SK-N-SH (cell line): ENCODE data around the gene PALLD. TPM values are rescaled to one million over a fixed set of nuclear protein-coding genes. Genes with fewer than 3 reads are reported as not detected.

Source experiments
- CTCF ChIA-PET: fragments of 300-600, 350-600 bp; formaldehyde crosslinking; extraction: SDS; loops from one replicate; lab custom pipeline; 2021; lab: Yijun Ruan, JAX
- POLR2A ChIA-PET: fragments of 350-600 bp; sonication (Branson Sonifier 250); formaldehyde crosslinking; extraction: SDS; loops from one replicate; lab custom pipeline; 2020; ENCODE audit warnings: antibody characterized with exemption, inconsistent platforms; lab: Yijun Ruan, JAX
- DNase-seq: peaks from one replicate; pipeline ENCODE4 v3.0.0; 2012
- H2AFZ ChIP-seq: fragments of 200-600 bp; sonication (generic); 2 replicates; pipeline ENCODE4 v1.8.1; 2016; ENCODE audit warnings: antibody characterized with exemption, mild to moderate bottlenecking, low read depth
- H3F3A ChIP-seq: fragments of 200-600 bp; sonication (generic); replicated peaks from 2 replicates; pipeline ENCODE3; 2016; ENCODE audit warnings: antibody characterized with exemption, mild to moderate bottlenecking; ENCODE audit not compliant: insufficient read depth
- H3K27ac ChIP-seq, 2 experiments: fragments of 200-500 bp in 1 of 2; fragments of 200-600 bp in 1 of 2; sonication (Bioruptor generic) in 1 of 2; sonication (generic), shearing (Covaris generic) in 1 of 2; 2 replicates each; pipeline versions ENCODE4 v1.5.1 to v1.6.1; 2014 to 2016; ENCODE audit warnings: low read depth in 2 of 2, inconsistent platforms in 1 of 2, low read length in 1 of 2, mild to moderate bottlenecking in 1 of 2, mixed read lengths in 1 of 2
- H3K27me3 ChIP-seq: fragments of 200-600 bp; sonication (generic), shearing (Covaris generic); 2 replicates; pipeline ENCODE4 v1.6.1; 2016; ENCODE audit warnings: mixed run types; ENCODE audit not compliant: insufficient read depth
- H3K36me3 ChIP-seq, 2 experiments: fragments of 200-500 bp in 1 of 2; fragments of 200-600 bp in 1 of 2; sonication (Bioruptor generic) in 1 of 2; sonication (generic) in 1 of 2; replicated peaks in 1 of 2; 2 replicates each; pipeline versions ENCODE3 to v1.5.1; 2014 to 2016; ENCODE audit warnings: low read length in 1 of 2, mild to moderate bottlenecking in 1 of 2; ENCODE audit not compliant: insufficient read depth in 2 of 2, control insufficient read depth in 1 of 2
- H3K4me1 ChIP-seq, 2 experiments: fragments of 200-500 bp in 1 of 2; fragments of 200-600 bp in 1 of 2; sonication (Bioruptor generic) in 1 of 2; sonication (generic), shearing (Covaris generic) in 1 of 2; 2 replicates each; pipeline versions ENCODE4 v1.5.1 to v1.6.1; 2014 to 2016; ENCODE audit warnings: low read depth in 1 of 2, low read length in 1 of 2, mixed run types in 1 of 2; ENCODE audit not compliant: insufficient read depth in 2 of 2, control insufficient read depth in 1 of 2
- H3K4me2 ChIP-seq: fragments of 200-600 bp; sonication (generic), shearing (Covaris generic); 2 replicates; pipeline ENCODE4 v1.6.1; 2017; ENCODE audit warnings: mixed run types
- H3K4me3 ChIP-seq, 2 experiments: fragments of 200-500 bp in 1 of 2; fragments of 200-600 bp in 1 of 2; sonication (Bioruptor generic) in 1 of 2; sonication (generic), shearing (Covaris generic) in 1 of 2; 2 replicates each; pipeline versions ENCODE4 v1.5.1 to v1.8.1; 2014 to 2016; ENCODE audit warnings: low read depth in 2 of 2, inconsistent platforms in 1 of 2, low read length in 1 of 2, mild to moderate bottlenecking in 1 of 2, mixed read lengths in 1 of 2, moderate library complexity in 1 of 2
- H3K79me2 ChIP-seq: fragments of 200-600 bp; sonication (generic); 2 replicates; pipeline ENCODE4 v1.8.1; 2017; ENCODE audit warnings: mild to moderate bottlenecking; ENCODE audit not compliant: insufficient read depth
- H3K9ac ChIP-seq: fragments of 200-600 bp; sonication (generic); 2 replicates; pipeline ENCODE4 v1.6.1; 2017; ENCODE audit warnings: mixed run types
- H3K9me2 ChIP-seq: fragments of 200-600 bp; sonication (generic); 2 replicates; pipeline ENCODE4 v1.6.1; 2017; ENCODE audit warnings: mixed run types
- H3K9me3 ChIP-seq: fragments of 200-600 bp; sonication (generic); 2 replicates; pipeline ENCODE4 v1.6.1; 2017; ENCODE audit warnings: mixed run types, mild to moderate bottlenecking, moderate library complexity
- H4K20me1 ChIP-seq: fragments of 200-600 bp; sonication (generic); 2 replicates; pipeline ENCODE4 v1.6.1; 2017; ENCODE audit warnings: mild to moderate bottlenecking, mixed run types; ENCODE audit not compliant: insufficient read depth
- CTCF ChIP-seq: fragments of 200-600 bp; sonication (generic); IDR thresholded peaks from 2 replicates; pipeline ENCODE4 v1.6.1; 2017; ENCODE audit warnings: antibody characterized with exemption, mild to moderate bottlenecking, moderate library complexity
- ELF1 ChIP-seq: IDR thresholded peaks from 2 replicates; pipeline ENCODE4 v1.4.0; 2012
- FOXJ3 ChIP-seq: sonication (generic); formaldehyde crosslinking; IDR thresholded peaks from 2 replicates; pipeline ENCODE4 v1.5.1; 2020; ENCODE audit warnings: mild to moderate bottlenecking, missing genetic modification reagents
- FOXM1 ChIP-seq: IDR thresholded peaks from 2 replicates; pipeline ENCODE4 v1.4.0; 2012; ENCODE audit warnings: low read depth, mild to moderate bottlenecking
- GATA2 ChIP-seq: sonication (generic); formaldehyde crosslinking; IDR thresholded peaks from 2 replicates; pipeline ENCODE4 v1.5.0; 2020; ENCODE audit warnings: mild to moderate bottlenecking, missing genetic modification reagents
- IRF3 ChIP-seq: fragments of 150-350 bp; IDR thresholded peaks from 2 replicates; pipeline ENCODE4 v1.6.1; 2016; ENCODE audit warnings: mild to moderate bottlenecking, low read depth, low read length
- JUND ChIP-seq: IDR thresholded peaks from 2 replicates; pipeline ENCODE4 v1.4.0; 2012
- NRF1 ChIP-seq: IDR thresholded peaks from 2 replicates; pipeline ENCODE4 v1.6.1; 2012; ENCODE audit warnings: low read depth, mild to moderate bottlenecking, low read length
- POLR2AphosphoS5 ChIP-seq: IDR thresholded peaks from 2 replicates; pipeline ENCODE4 v1.6.1; 2012; ENCODE audit warnings: low read depth, low read length
- SIN3A ChIP-seq: IDR thresholded peaks from 2 replicates; pipeline ENCODE4 v1.6.1; 2012; ENCODE audit warnings: low read depth, mild to moderate bottlenecking, low read length, moderate library complexity, borderline replicate concordance
- USF2 ChIP-seq: fragments of 150-350 bp; IDR thresholded peaks from 2 replicates; pipeline ENCODE4 v1.6.1; 2017; ENCODE audit warnings: antibody characterized with exemption, low read length, low read depth, borderline replicate concordance
- WGBS: methylation state at CpG from one replicate; pipeline ENCODE4 v1.1.6; 2017; ENCODE audit warnings: low lambda C conversion rate; 5-methylcytosine and 5-hydroxymethylcytosine counted together
- polyA plus RNA-seq, 3 experiments: library from polyadenylated mRNA; depleted of rRNA; stranded (reverse); fragments of >200 nt; gene quantifications; 2 replicates each; pipeline ENCODE4 v1.2.3, GENCODE V29; 2012

PALLD gene
- polyA plus RNA-seq, 1 of the 3 experiments (the other 2 are of a cell fraction), result 33.0 TPM

- Histone ChIP-seq H3K36me3 (peaks cover 16 to 20% of the 10 kb centered on the region in 2 experiments), H3K79me2 (peaks cover 98% of the 10 kb centered on the region), H3K27me3 (no peaks in the 10 kb centered on the region), H3F3A (peaks cover 23% of the 10 kb centered on the region), H3K9ac (no peak overlapping the region), H3K9me3 (no peaks in the 10 kb centered on the region), H3K27ac (no peak overlapping the region), H3K4me2 (no peak overlapping the region), H2AFZ (no peak overlapping the region), H4K20me1 (peaks cover 52% of the 10 kb centered on the region), H3K4me3 (no peak overlapping the region), H3K4me1 (peaks cover 13 to 20% of the 10 kb centered on the region in 2 experiments; a peak in 3 of 4 replicates), H3K9me2 (no peaks in the 10 kb centered on the region)
- TF ChIP-seq FOXM1 (no peak), JUND (no peak), SIN3A (no peak), POLR2AphosphoS5 (no peak), GATA2 (no peak), IRF3 (no peak), ELF1 (no peak), FOXJ3 (CRISPR knock-in tag) (no peak)
- CTCF ChIA-PET, result interaction anchor here (1.4 to 5.3 kb wide), 3 partner anchors 12 to 315 kb away, joined by 3 to 25 read pairs (median 4); no protein-coding TSS in a partner anchor
- WGBS, result 96% methylated on average over 8 of the region's 8 CpGs
- DNase-seq, result no peak
- POLR2A ChIA-PET, result no interaction called here
These were observed 347.6 kb downstream of the PALLD start for GRCh38 chr4:168844353-168845049.

- H3K27ac ChIP-seq, result no peak overlapping the region
- H3K27me3 ChIP-seq, result no peaks in the 10 kb centered on the region
- TF ChIP-seq NRF1 (no peak), FOXM1 (no peak), CTCF (no peak), USF2 (no peak)
- H3K36me3 ChIP-seq, result peaks cover 16 to 20% of the 10 kb centered on the region in 2 experiments
- 95% methylated on average over 2 of the region's 2 CpGs for WGBS
- peaks cover 98% of the 10 kb centered on the region for H3K79me2 ChIP-seq
- no peak overlapping the region for H3K4me2 ChIP-seq
- H3F3A ChIP-seq, result peaks cover 23% of the 10 kb centered on the region
- ChIA-PET CTCF (interaction anchor here (0.9 to 5.3 kb wide), 2 partner anchors 13 to 729 kb away, joined by 3 to 25 read pairs; no protein-coding TSS in a partner anchor), POLR2A (no interaction called here)
- peaks cover 20 to 26% of the 10 kb centered on the region in 2 experiments for H3K4me1 ChIP-seq
- no peak overlapping the region for H3K4me3 ChIP-seq
- H3K9ac ChIP-seq, result no peak overlapping the region
- H3K9me3 ChIP-seq, result no peaks in the 10 kb centered on the region
- peaks cover 47% of the 10 kb centered on the region for H4K20me1 ChIP-seq
- DNase-seq, result no peak
- no peaks in the 10 kb centered on the region for H3K9me2 ChIP-seq
- no peak overlapping the region for H2AFZ ChIP-seq
These were observed 349.0 kb downstream of the PALLD start for GRCh38 chr4:168845897-168846296.
